ENCODE results near the gene HNF4A. TPM values are rescaled to one million over a fixed set of nuclear protein-coding genes. Genes with fewer than 3 reads are reported as not detected.

HNF4A gene
- total and polyA plus RNA-seq, 2 of the 13 experiments (the other 11 are each of a cell fraction or from before 2014, with no cell fraction given), result 80.9 to 169 TPM

DNA sequence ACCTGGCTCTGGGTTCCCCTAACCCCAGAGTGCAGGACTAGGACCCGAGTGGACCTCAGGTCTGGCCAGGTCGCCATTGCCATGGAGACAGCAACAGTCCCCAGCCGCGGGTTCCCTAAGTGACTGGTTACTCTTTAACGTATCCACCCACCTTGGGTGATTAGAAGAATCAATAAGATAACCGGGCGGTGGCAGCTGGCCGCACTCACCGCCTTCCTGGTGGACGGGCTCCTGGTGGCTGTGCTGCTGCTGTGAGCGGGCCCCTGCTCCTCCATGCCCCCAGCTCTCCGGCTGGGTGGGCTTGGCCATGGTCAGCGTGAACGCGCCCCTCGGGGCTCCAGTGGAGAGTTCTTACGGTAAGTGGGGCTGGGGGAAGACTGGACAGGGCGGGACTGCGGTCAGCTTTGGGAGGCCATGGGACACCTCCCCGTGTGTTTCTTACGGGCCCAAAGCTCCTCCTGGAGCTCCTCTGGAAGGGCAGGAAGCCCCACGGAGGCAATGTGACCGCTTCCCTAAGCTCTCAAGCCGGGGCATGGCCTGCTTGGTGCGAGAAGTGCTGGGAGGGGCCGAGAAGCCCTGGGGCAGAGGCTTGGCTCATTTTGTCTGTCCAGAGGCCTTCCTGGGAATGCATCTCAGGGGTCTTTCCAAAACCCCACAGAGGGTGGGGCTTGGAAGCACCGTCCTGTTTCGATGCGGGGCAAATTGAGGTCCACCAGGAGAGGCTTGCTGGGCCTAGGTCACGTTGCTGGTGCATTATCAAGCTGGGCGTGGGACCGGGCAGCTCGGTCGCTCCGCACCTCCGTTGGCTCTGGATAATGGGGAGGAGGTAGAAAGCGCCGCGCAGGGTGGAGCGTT is at the start of gene HNF4A (continued):
- TF ChIP-seq ZNF513 (CRISPR knock-in tag; conservative IDR thresholded peaks at IDR 0.05) (0 out of 2 replicates have a peak, but pooled peaks have one; percentile 71), MED13 (CRISPR knock-in tag; IDR thresholded peaks at IDR 0.05) (peak; percentile 85), ZNF44 (CRISPR knock-in tag; IDR thresholded peaks at IDR 0.05) (peak; percentile 89; the same call in 1 of the 2 replicates), IRF1 (CRISPR knock-in tag; IDR thresholded peaks at IDR 0.05; ENCODE audit: low read depth) (peak; percentile 93; the same call in 1 of the 2 replicates), ZNF713 (CRISPR knock-in tag; IDR thresholded peaks at IDR 0.05) (no peak; the same call in 1 of the 2 replicates), SKIL (CRISPR knock-in tag; IDR thresholded peaks at IDR 0.05; ENCODE audit: borderline replicate concordance) (no peak; the same call in 1 of the 2 replicates), NR1H2 (CRISPR knock-in tag; IDR thresholded peaks at IDR 0.05; ENCODE audit: borderline replicate concordance, low read depth) (no peak), FOXO1 (CRISPR knock-in tag; IDR thresholded peaks at IDR 0.05) (peak; percentile 65), ZNF253 (CRISPR knock-in tag; IDR thresholded peaks at IDR 0.05; ENCODE audit: borderline replicate concordance) (no peak; the same call in 1 of the 2 replicates), ZNF660 (CRISPR knock-in tag; IDR thresholded peaks at IDR 0.05; ENCODE audit: borderline replicate concordance, low read depth) (peak; percentile 94; the same call in 1 of the 2 replicates), NFRKB (IDR thresholded peaks at IDR 0.05) (no peak), NAIF1 (CRISPR knock-in tag; IDR thresholded peaks at IDR 0.05; ENCODE audit: borderline replicate concordance) (peak; percentile 86; the same call in 1 of the 2 replicates), ZNF362 (CRISPR knock-in tag; IDR thresholded peaks at IDR 0.05; ENCODE audit: borderline replicate concordance) (peak; percentile 61; the same call in 1 of the 2 replicates)
- TF ChIP-seq, protein P1, sequence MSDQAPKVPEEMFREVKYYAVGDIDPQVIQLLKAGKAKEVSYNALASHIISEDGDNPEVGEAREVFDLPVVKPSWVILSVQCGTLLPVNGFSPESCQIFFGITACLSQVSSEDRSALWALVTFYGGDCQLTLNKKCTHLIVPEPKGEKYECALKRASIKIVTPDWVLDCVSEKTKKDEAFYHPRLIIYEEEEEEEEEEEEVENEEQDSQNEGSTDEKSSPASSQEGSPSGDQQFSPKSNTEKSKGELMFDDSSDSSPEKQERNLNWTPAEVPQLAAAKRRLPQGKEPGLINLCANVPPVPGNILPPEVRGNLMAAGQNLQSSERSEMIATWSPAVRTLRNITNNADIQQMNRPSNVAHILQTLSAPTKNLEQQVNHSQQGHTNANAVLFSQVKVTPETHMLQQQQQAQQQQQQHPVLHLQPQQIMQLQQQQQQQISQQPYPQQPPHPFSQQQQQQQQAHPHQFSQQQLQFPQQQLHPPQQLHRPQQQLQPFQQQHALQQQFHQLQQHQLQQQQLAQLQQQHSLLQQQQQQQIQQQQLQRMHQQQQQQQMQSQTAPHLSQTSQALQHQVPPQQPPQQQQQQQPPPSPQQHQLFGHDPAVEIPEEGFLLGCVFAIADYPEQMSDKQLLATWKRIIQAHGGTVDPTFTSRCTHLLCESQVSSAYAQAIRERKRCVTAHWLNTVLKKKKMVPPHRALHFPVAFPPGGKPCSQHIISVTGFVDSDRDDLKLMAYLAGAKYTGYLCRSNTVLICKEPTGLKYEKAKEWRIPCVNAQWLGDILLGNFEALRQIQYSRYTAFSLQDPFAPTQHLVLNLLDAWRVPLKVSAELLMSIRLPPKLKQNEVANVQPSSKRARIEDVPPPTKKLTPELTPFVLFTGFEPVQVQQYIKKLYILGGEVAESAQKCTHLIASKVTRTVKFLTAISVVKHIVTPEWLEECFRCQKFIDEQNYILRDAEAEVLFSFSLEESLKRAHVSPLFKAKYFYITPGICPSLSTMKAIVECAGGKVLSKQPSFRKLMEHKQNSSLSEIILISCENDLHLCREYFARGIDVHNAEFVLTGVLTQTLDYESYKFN (CRISPR knock-in tag; conservative IDR thresholded peaks at IDR 0.05), result peak; percentile 93
- TF ChIP-seq, protein P2, sequence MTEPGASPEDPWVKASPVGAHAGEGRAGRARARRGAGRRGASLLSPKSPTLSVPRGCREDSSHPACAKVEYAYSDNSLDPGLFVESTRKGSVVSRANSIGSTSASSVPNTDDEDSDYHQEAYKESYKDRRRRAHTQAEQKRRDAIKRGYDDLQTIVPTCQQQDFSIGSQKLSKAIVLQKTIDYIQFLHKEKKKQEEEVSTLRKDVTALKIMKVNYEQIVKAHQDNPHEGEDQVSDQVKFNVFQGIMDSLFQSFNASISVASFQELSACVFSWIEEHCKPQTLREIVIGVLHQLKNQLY (CRISPR knock-in tag; IDR thresholded peaks at IDR 0.05), result 0 out of 2 replicates have a peak, but pooled peaks have one; percentile 64
- TF ChIP-seq, protein P3, sequence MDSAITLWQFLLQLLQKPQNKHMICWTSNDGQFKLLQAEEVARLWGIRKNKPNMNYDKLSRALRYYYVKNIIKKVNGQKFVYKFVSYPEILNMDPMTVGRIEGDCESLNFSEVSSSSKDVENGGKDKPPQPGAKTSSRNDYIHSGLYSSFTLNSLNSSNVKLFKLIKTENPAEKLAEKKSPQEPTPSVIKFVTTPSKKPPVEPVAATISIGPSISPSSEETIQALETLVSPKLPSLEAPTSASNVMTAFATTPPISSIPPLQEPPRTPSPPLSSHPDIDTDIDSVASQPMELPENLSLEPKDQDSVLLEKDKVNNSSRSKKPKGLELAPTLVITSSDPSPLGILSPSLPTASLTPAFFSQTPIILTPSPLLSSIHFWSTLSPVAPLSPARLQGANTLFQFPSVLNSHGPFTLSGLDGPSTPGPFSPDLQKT (CRISPR knock-in tag; IDR thresholded peaks at IDR 0.05; ENCODE audit: borderline replicate concordance), result no peak
